Thyroid gland (tissue), 4 donors: ENCODE data around the gene RDH8. TPM values are rescaled to one million over a fixed set of nuclear protein-coding genes. Genes with fewer than 3 reads are reported as not detected.
A peak's percentile ranks its signal among the peaks of the same experiment; 100 is the strongest.

Source experiments
- DNase-seq, 2 donors: peaks; one replicate each; pipeline ENCODE4 v3.0.0-alpha.2; 2019
- H3K27ac ChIP-seq, 3 donors: fragments of 200-600 bp; sonication (generic); 1 replicate in 2 of 3; 2 replicates in 1 of 3; pipeline ENCODE4 v1.5.1; 2016 to 2019; ENCODE audit warnings: mild to moderate bottlenecking in 1 of 3, moderate library complexity in 1 of 3
- H3K27me3 ChIP-seq: fragments of 200-600 bp; sonication (generic); one replicate; pipeline ENCODE4 v1.5.1; 2019
- H3K36me3 ChIP-seq, 2 donors: fragments of 200-600 bp; sonication (generic); one replicate each; pipeline ENCODE4 v1.5.1; 2016 to 2019
- H3K4me1 ChIP-seq, 2 donors: fragments of 200-600 bp; sonication (generic); one replicate each; pipeline ENCODE4 v1.5.1; 2017 to 2019
- H3K4me3 ChIP-seq, 3 donors: fragments of 200-600 bp; sonication (generic); replicated peaks in 1 of 3; 1 replicate in 2 of 3; 2 replicates in 1 of 3; pipeline ENCODE4 v1.5.1; 2016; ENCODE audit warnings: mild to moderate bottlenecking in 1 of 3
- H3K9me3 ChIP-seq: fragments of 200-600 bp; sonication (generic); one replicate; pipeline ENCODE4 v1.5.1; 2017
- POLR2A ChIP-seq, 2 donors: fragments of 450-650 bp; IDR thresholded peaks; one replicate each; pipeline ENCODE4 v1.6.1; 2017; ENCODE audit warnings: antibody characterized with exemption in 2 of 2, mild to moderate bottlenecking in 2 of 2, moderate library complexity in 1 of 2
- WGBS, 2 donors: methylation state at CpG; one replicate each; pipeline ENCODE4 v1.1.5; 2017; 5-methylcytosine and 5-hydroxymethylcytosine counted together
- intact Hi-C: fragments of 100-400 bp; cut with DNase I; formaldehyde crosslinking; loops from one replicate; pipeline ENCODE4 v1.15.1; 2023
- total RNA-seq, 4 donors: library from RNA; depleted of rRNA; stranded (reverse); fragments of >200 nt; gene quantifications; one replicate each; pipeline ENCODE4 v1.2.3, GENCODE V29; 2016
- TF ChIP-seq, protein P1 (sequence below), 6 experiments: fragments of 200-600 bp in 3 of 6; fragments of 450-650 bp in 3 of 6; sonication (generic) in 3 of 6; IDR thresholded peaks; one replicate each; pipeline ENCODE4 v1.5.1; 2016 to 2019; ENCODE audit warnings: antibody characterized with exemption in 6 of 6, mild to moderate bottlenecking in 2 of 6, inconsistent platforms in 1 of 6, moderate library complexity in 1 of 6

RDH8 gene
- total RNA-seq, 4 donors from 2014 or later, result not detected

GRCh38 chr19:10003271-10003670 lies 10.0 kb upstream of the RDH8 start:
- 75 to 77% methylated on average over 6 of the region's 6 CpGs for whole genome bisulfite sequencing, 2 donors
- intact Hi-C loops, result loop anchor here (5.0 kb wide), 1 partner anchor 71 kb away; no protein-coding TSS in a partner anchor
- DNase-seq, result no peak
- no peaks in the 10 kb centered on the region for H3K36me3 ChIP-seq
- H3K4me1 ChIP-seq, result no peaks in the 10 kb centered on the region
- H3K4me3 ChIP-seq, result no peak overlapping the region
- no peak overlapping the region for H3K27ac ChIP-seq
- H3K9me3 ChIP-seq, result no peaks in the 10 kb centered on the region
- no peaks in the 10 kb centered on the region for H3K27me3 ChIP-seq
- no peak for TF ChIP-seq POLR2A (IDR thresholded peaks at IDR 0.05)
- TF ChIP-seq, protein P1, sequence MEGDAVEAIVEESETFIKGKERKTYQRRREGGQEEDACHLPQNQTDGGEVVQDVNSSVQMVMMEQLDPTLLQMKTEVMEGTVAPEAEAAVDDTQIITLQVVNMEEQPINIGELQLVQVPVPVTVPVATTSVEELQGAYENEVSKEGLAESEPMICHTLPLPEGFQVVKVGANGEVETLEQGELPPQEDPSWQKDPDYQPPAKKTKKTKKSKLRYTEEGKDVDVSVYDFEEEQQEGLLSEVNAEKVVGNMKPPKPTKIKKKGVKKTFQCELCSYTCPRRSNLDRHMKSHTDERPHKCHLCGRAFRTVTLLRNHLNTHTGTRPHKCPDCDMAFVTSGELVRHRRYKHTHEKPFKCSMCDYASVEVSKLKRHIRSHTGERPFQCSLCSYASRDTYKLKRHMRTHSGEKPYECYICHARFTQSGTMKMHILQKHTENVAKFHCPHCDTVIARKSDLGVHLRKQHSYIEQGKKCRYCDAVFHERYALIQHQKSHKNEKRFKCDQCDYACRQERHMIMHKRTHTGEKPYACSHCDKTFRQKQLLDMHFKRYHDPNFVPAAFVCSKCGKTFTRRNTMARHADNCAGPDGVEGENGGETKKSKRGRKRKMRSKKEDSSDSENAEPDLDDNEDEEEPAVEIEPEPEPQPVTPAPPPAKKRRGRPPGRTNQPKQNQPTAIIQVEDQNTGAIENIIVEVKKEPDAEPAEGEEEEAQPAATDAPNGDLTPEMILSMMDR (IDR thresholded peaks at IDR 0.05), result no peak

DNA sequence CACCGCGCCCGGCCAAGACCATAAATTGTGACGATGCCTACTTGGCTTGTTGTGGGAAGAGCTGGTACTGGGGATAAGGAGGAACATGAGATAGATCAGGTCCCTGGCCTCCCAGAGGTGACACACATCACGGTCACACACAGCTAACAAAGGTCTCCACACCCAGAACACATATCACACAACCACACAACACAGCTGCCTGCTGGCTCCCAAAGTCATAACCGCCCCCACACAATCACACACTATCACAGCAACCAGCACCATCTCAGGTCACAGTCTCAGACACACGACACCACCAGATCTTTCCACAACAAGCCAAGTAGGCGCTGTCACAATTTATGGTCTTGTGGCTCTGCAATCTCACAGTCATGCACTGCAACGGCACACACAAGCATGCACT lies 8.7 kb upstream of the RDH8 start:
- Histone ChIP-seq H3K36me3 (no peaks in the 10 kb centered on the region), H3K4me1 (peaks cover 0 to 4% of the 10 kb centered on the region in 2 donors), H3K27ac (no peak overlapping the region), H3K27me3 (no peaks in the 10 kb centered on the region), H3K9me3 (no peaks in the 10 kb centered on the region), H3K4me3 (no peak overlapping the region)
- 79 to 84% methylated on average over 7 to 9 of the region's 9 CpGs for WGBS, 2 donors
- no peak for TF ChIP-seq POLR2A (IDR thresholded peaks at IDR 0.05)
- TF ChIP-seq, protein P1 (IDR thresholded peaks at IDR 0.05), result no peak
- DNase-seq, result no peak
- intact Hi-C loops, result loop anchor here (5.0 kb wide), 1 partner anchor 72 kb away; no protein-coding TSS in a partner anchor

GRCh38 chr19:10005632-10006334 lies 7.5 kb upstream of the RDH8 start:
- Histone ChIP-seq H3K9me3 (no peaks in the 10 kb centered on the region), H3K27me3 (no peaks in the 10 kb centered on the region), H3K4me3 (no peak overlapping the region), H3K36me3 (no peaks in the 10 kb centered on the region), H3K27ac (peak overlapping the region in 2 of 3 donors; percentile 17 to 49), H3K4me1 (peaks cover 0 to 4% of the 10 kb centered on the region in 2 donors)
- intact Hi-C loops, result no loop called here
- DNase-seq, result no peak
- 54 to 82% methylated on average over 7 to 11 of the region's 17 CpGs for WGBS, 2 donors
- TF ChIP-seq POLR2A (IDR thresholded peaks at IDR 0.05), result no peak
- TF ChIP-seq, protein P1 (IDR thresholded peaks at IDR 0.05), result no peak

DNA sequence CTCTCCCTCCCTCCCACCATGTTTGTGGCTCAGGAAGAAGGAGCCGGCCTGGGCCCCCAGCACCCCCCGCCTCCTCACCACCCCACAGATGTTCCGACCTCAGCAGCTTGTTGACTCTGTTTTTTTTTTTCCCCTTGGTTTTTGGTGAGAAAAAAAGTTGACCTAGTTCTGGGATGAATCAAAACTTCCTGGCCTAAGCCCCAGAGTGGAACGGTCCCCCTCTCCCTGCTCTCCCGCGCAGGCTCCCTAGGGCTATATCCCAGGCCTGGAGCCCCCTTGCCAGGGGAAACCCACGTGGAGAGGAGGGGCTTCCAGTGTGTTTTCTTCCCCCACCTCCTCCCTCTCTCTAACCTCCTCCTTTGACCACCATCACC lies 7.0 kb upstream of the RDH8 start:
- no peaks in the 10 kb centered on the region for H3K36me3 ChIP-seq
- H3K4me1 ChIP-seq, result peaks cover 0 to 4% of the 10 kb centered on the region in 2 donors
- no peaks in the 10 kb centered on the region for H3K27me3 ChIP-seq
- TF ChIP-seq, protein P1 (IDR thresholded peaks at IDR 0.05), result no peak
- TF ChIP-seq POLR2A (IDR thresholded peaks at IDR 0.05), result no peak
- no peaks in the 10 kb centered on the region for H3K9me3 ChIP-seq
- no peak overlapping the region for H3K4me3 ChIP-seq
- 30 to 35% methylated on average over 6 to 7 of the region's 7 CpGs for WGBS, 2 donors
- DNase-seq, result no peak
- intact Hi-C loops, result no loop called here
- peak overlapping the region; percentile 17 to 49 (median 44) for H3K27ac ChIP-seq

DNA sequence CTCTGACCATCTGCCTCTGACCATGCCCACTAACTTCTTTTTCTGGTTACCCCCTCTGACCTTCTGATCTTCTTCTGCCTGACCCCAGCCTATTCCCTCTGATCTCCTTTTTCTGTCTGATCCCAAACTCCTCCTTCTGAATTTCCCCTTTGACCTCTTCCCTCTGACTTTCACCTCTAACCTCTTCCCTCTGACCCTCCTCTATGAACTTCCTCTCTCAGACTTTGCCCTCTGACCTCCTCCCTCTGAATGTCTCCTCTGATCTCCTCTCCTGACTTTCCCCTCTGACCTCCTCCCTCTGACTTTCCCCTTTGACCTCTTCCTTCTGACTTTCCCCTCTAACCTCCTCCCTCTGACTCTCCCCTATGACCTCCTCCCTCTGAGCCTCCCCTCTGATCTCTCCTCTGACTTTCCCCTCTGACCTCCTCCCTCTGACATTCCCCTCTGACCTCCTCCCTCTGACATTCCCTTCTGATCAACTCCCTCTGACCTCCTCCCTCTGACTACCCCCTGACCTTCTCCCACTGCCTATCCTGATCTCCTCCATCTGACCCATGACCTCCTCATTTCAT lies 6.4 kb upstream of the RDH8 start:
- no peak for DNase-seq
- intact Hi-C loops, result no loop called here
- peak overlapping the region; percentile 13 to 49 (median 44) for H3K27ac ChIP-seq
- H3K9me3 ChIP-seq, result no peaks in the 10 kb centered on the region
- peaks cover 0 to 4% of the 10 kb centered on the region in 2 donors for H3K4me1 ChIP-seq
- no peak overlapping the region for H3K4me3 ChIP-seq
- H3K27me3 ChIP-seq, result peaks cover 1% of the 10 kb centered on the region
- TF ChIP-seq, protein P1 (IDR thresholded peaks at IDR 0.05), result no peak
- no peak for TF ChIP-seq POLR2A (IDR thresholded peaks at IDR 0.05)
- H3K36me3 ChIP-seq, result no peaks in the 10 kb centered on the region
